Hippocampal formation (tissue), 2 donors: ENCODE results near the gene SLC39A13.

Experiments
- DNase-seq, 2 donors: peaks; one replicate each; lab custom pipeline; 2025; lab: John Stamatoyannopoulos, UW

Gene SLC39A13

GRCh38 chr11:47430524-47430923 lies 22.1 kb downstream of the SLC39A13 start:
- no peak for DNase-seq

GRCh38 chr11:47431356-47432083 lies 23.1 kb downstream of the SLC39A13 start:
- DNase-seq: no peak

GRCh38 chr11:47433157-47433556 lies 24.8 kb downstream of the SLC39A13 start:
- DNase-seq: no peak

GRCh38 chr11:47434011-47434786 lies 25.8 kb downstream of the SLC39A13 start:
- no peak for DNase-seq

GRCh38 chr11:47435687-47436086 lies 27.3 kb downstream of the SLC39A13 start:
- DNase-seq: no peak

GRCh38 chr11:47436726-47437125 lies 28.3 kb downstream of the SLC39A13 start:
- DNase-seq: no peak

- DNase-seq: no peak
Observed at GRCh38 chr11:47437218-47437745, 28.9 kb downstream of the SLC39A13 start.

- DNase-seq: no peak
Observed at GRCh38 chr11:47437746-47438418, 29.5 kb downstream of the SLC39A13 start.

GRCh38 chr11:47438721-47439120 lies 30.3 kb downstream of the SLC39A13 start:
- no peak for DNase-seq

GRCh38 chr11:47440054-47440476 lies 31.7 kb downstream of the SLC39A13 start:
- no peak for DNase-seq

GRCh38 chr11:47441421-47441820 lies 33.0 kb downstream of the SLC39A13 start:
- no peak for DNase-seq

GRCh38 chr11:47442514-47442913 lies 34.1 kb downstream of the SLC39A13 start:
- peak in 1 of 2 donors; percentile 10 for DNase-seq

- DNase-seq: no peak
Observed at GRCh38 chr11:47443028-47443700, 34.8 kb downstream of the SLC39A13 start.

- no peak for DNase-seq
Observed at GRCh38 chr11:47443817-47444216, 35.4 kb downstream of the SLC39A13 start.

- DNase-seq: no peak
Observed at GRCh38 chr11:47445840-47446239, 37.5 kb downstream of the SLC39A13 start.

GRCh38 chr11:47446833-47447232 lies 38.4 kb downstream of the SLC39A13 start:
- DNase-seq: no peak

- no peak for DNase-seq
Observed at GRCh38 chr11:47447906-47448305, 39.5 kb downstream of the SLC39A13 start.

GRCh38 chr11:47448566-47449427 lies 40.4 kb downstream of the SLC39A13 start, which contains the start of gene RAPSN:
Gene RAPSN, minus strand, starts transcription at chr11:47449136. Its CDS starts 172 bp downstream, at chr11:47448964.
- no peak for DNase-seq

- DNase-seq: no peak
Observed at GRCh38 chr11:47449541-47449940, 41.2 kb downstream of the SLC39A13 start.

GRCh38 chr11:47451436-47451835 lies 43.0 kb downstream of the SLC39A13 start:
- no peak for DNase-seq

- no peak for DNase-seq
Observed at GRCh38 chr11:47451990-47452389, 43.6 kb downstream of the SLC39A13 start.
